Adrenal gland (tissue), 12 donors: ENCODE data around the gene RUNX1. TPM values are rescaled to one million over a fixed set of nuclear protein-coding genes. Genes with fewer than 3 reads are reported as not detected.

Experiments used
- DNase-seq, 7 donors: peaks; one replicate each; pipeline ENCODE4 v3.0.0-alpha.2; 2019 to 2020
- H3K27ac ChIP-seq, 5 donors: fragments of 200-600 bp; sonication (generic) in 4 of 5; 1 replicate in 3 of 5; 2 replicates in 2 of 5; pipeline versions ENCODE4 v1.5.1 to v1.8.0; 2016 to 2020; ENCODE audit warnings: mild to moderate bottlenecking in 1 of 5
- H3K27me3 ChIP-seq: fragments of 200-600 bp; 2 replicates; pipeline ENCODE4 v1.8.0; 2021
- H3K36me3 ChIP-seq, 2 donors: fragments of 200-600 bp; replicated peaks in 1 of 2; 1 replicate in 1 of 2; 2 replicates in 1 of 2; pipeline versions ENCODE4 v1.5.1 to v1.8.0; 2018 to 2022
- H3K4me1 ChIP-seq, 2 donors: fragments of 200-600 bp; replicated peaks in 1 of 2; 1 replicate in 1 of 2; 2 replicates in 1 of 2; pipeline versions ENCODE4 v1.5.1 to v1.8.0; 2018 to 2021
- H3K4me3 ChIP-seq, 4 donors: fragments of 200-600 bp; sonication (generic) in 3 of 4; one replicate each; pipeline ENCODE4 v1.5.1; 2016 to 2018
- H3K9me3 ChIP-seq, 3 donors: fragments of 200-600 bp; sonication (generic) in 1 of 3; replicated peaks in 1 of 3; 1 replicate in 2 of 3; 2 replicates in 1 of 3; pipeline versions ENCODE4 v1.5.1 to v1.8.0; 2016 to 2021
- POLR2A ChIP-seq, 2 donors: fragments of 450-650 bp; IDR thresholded peaks; one replicate each; pipeline ENCODE4 v1.6.1; 2017; ENCODE audit warnings: antibody characterized with exemption in 2 of 2, mild to moderate bottlenecking in 2 of 2, moderate library complexity in 1 of 2
- WGBS, 4 donors: extraction: QIAGEN DNeasy Blood & Tissue Kit in 2 of 4; methylation state at CpG; one replicate each; pipeline versions ENCODE4 v1.1.5 to v1.1.7; 2013 to 2017; 5-methylcytosine and 5-hydroxymethylcytosine counted together
- intact Hi-C, 2 donors: fragments of 100-400 bp; cut with DNase I; formaldehyde crosslinking; loops; one replicate each; pipeline versions ENCODE4 v1.14.1 to v1.15.0; 2022 to 2023
- polyA plus RNA-seq, 3 donors: library from polyadenylated mRNA; stranded (reverse); fragments of 200-250 nt in 2 of 3; fragments of 350-450 nt in 1 of 3; fragmentation: Illumina TruSeq in 1 of 3; extraction: RNeasy Lipid Tissue Mini Kit (QIAGEN cat#74804) in 1 of 3; gene quantifications; one replicate each; pipeline ENCODE4 v1.2.3, GENCODE V29; 2013 to 2014
- total RNA-seq, 9 donors: library from RNA; depleted of rRNA in 4 of 9; stranded (reverse); fragments of >200 nt in 4 of 9; fragments of 120-200 nt in 1 of 9; fragmentation: NEBNext Ultra II Directional in 1 of 9; extraction: Animal tissue kit (Norgen Biotek cat#: 25700) in 1 of 9; gene quantifications; one replicate each; pipeline versions ENCODE4 v1.1.0 to v1.2.4, GENCODE V29; 2013 to 2023
- TF ChIP-seq, protein P1 (sequence below), 6 experiments: fragments of 450-650 bp in 4 of 6; fragments of 200-600 bp in 2 of 6; sonication (generic) in 1 of 6; IDR thresholded peaks; 1 replicate in 5 of 6; 2 replicates in 1 of 6; pipeline versions ENCODE4 v1.5.1 to v1.8.0; 2016 to 2021; ENCODE audit warnings: antibody characterized with exemption in 6 of 6, mild to moderate bottlenecking in 2 of 6, moderate library complexity in 1 of 6
- donor health status: healthy with polysubstance abuse.
- donor health status: Bipolar disorder and iron deficiency.
- donor health status: DM: yes; HTN: yes; CAD: no.
- donor health status: DM: no; HTN: no; CAD: no.
- donor health status: DM: no; HTN: no; CAD: no.
- donor health status: DM: yes; HTN: yes; CAD: no.

Gene RUNX1
- total and polyA plus RNA-seq, 12 donors = 0.83 to 27.2 (median 8.2) TPM

DNA sequence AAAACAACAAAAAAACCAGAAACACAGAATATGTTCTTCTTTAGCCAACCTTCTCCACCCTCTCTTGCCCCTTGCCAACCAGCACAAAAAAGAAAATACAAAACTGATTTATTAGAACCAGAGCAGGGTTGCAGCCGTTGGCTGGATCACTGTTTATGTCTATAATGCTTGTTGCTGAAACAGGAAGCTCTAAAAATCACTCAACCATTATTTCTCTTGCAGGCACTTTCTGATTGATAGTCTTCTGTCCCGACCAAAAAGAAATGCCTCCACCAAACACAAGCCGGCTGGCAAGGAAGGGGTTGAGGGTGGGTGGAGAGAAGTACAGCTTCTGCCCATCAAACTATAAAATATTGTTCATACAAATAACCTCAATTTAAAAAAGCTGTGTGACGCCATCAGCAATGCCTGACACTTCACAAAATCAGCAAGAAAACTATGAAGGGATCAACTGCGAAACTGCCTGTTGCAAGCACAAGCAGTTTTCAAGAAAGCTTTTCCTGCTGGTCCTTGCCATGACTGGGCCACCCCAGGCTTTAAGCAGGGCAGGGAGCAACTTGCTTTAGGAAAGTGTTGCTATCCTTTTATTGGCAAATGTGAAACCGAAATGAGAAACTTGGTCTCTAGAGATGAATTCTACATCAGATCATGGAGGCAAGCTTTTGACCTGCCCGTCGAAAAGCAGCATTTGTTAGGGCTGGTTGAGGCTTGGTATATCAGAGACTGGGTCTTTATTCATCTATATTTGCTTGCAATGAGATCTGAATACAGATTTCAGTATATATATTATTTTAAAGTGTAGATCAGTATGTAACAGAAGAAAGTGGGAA, 174.2 kb downstream of the RUNX1 start:
- TF ChIP-seq POLR2A (IDR thresholded peaks at IDR 0.05) = no peak
- TF ChIP-seq, protein P1, sequence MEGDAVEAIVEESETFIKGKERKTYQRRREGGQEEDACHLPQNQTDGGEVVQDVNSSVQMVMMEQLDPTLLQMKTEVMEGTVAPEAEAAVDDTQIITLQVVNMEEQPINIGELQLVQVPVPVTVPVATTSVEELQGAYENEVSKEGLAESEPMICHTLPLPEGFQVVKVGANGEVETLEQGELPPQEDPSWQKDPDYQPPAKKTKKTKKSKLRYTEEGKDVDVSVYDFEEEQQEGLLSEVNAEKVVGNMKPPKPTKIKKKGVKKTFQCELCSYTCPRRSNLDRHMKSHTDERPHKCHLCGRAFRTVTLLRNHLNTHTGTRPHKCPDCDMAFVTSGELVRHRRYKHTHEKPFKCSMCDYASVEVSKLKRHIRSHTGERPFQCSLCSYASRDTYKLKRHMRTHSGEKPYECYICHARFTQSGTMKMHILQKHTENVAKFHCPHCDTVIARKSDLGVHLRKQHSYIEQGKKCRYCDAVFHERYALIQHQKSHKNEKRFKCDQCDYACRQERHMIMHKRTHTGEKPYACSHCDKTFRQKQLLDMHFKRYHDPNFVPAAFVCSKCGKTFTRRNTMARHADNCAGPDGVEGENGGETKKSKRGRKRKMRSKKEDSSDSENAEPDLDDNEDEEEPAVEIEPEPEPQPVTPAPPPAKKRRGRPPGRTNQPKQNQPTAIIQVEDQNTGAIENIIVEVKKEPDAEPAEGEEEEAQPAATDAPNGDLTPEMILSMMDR (IDR thresholded peaks at IDR 0.05) = no peak
- WGBS, 4 donors = 63 to 71% (median 66%) methylated on average over 8 of the region's 8 CpGs
- Histone ChIP-seq H3K27me3 (no peaks in the 10 kb centered on the region), H3K36me3 (peaks cover 0 to 6% of the 10 kb centered on the region in 2 donors), H3K4me3 (no peak overlapping the region), H3K27ac (no peak overlapping the region), H3K9me3 (no peaks in the 10 kb centered on the region), H3K4me1 (no peaks in the 10 kb centered on the region)
- intact Hi-C loops = no loop called here
- no peak for DNase-seq

DNA sequence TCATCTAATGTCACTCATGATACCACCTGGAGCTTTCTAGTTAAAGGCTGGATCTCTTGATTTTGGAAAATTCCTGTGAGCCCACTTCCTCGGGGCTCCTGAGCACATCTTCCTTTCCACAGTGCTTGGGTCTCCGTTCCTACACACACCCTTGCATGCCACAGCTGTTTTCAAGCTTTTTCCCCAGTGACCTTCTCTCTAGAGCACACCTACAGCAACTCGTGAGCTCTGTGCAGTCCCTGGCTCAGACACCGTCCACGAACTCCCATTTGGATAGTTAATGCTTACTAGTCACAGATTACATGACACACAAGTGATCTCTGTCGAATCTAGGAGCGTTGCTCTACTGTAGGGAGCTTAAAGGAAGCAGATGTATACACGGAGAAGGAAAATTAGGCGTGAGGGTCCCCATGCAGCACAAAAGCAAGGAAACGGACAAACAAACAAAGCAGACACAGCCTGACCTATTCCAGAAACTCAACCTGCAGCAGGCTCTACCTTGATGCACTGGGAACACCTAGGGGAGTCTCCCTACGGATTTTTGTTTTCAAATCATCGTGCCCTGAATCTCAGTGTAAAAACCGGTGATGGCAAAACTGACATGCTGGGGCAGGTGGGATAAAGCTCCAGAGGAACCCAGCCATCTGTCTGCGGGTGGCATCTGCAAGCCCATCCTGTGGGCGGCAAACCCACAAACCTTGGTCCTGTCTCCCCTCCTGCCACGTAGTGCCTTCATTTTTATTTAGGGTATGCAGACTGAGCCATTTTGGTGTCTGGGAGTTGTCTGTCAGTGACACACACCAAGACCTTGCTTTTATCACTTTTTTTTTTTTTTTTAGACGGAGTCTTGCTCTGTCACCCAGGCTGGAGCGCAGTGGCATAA, 177.8 kb downstream of the RUNX1 start:
- Histone ChIP-seq H3K27ac (no peak overlapping the region), H3K4me1 (peaks cover 0 to 2% of the 10 kb centered on the region in 2 donors), H3K27me3 (no peaks in the 10 kb centered on the region), H3K9me3 (no peaks in the 10 kb centered on the region), H3K4me3 (no peak overlapping the region), H3K36me3 (peaks cover 0 to 6% of the 10 kb centered on the region in 2 donors)
- DNase-seq = no peak
- WGBS, 4 donors = 74 to 80% (median 76%) methylated on average over 18 of the region's 18 CpGs
- TF ChIP-seq, protein P1 (IDR thresholded peaks at IDR 0.05) = no peak
- no peak for TF ChIP-seq POLR2A (IDR thresholded peaks at IDR 0.05)
- intact Hi-C loops = no loop called here

DNA sequence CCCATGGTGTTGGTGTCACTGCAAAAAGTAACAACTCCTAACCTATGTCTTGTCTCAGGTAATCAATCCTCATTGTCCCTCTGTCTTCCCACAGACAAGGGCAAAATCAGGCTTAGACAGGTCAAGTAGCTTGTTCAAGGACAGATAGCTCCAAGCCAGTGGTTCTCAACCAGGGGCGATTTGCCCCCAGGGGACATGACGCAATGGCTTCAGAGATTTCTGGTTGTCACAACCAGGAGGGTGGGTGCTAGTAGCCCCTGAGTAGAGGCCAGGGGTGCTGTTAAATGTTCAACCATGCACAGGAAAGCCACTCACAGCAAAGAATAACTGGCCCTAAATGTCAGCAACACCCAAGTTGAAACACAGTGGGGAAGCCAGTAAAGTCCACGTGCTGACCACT, 178.9 kb downstream of the RUNX1 start:
- Histone ChIP-seq H3K27me3 (no peaks in the 10 kb centered on the region), H3K4me3 (no peak overlapping the region), H3K9me3 (no peaks in the 10 kb centered on the region), H3K36me3 (peaks cover 0 to 6% of the 10 kb centered on the region in 2 donors), H3K4me1 (peaks cover 0 to 7% of the 10 kb centered on the region in 2 donors), H3K27ac (no peak overlapping the region)
- intact Hi-C loops = no loop called here
- DNase-seq = no peak
- WGBS, 4 donors = 77 to 89% (median 83%) methylated on average over 2 to 3 of the region's 3 CpGs
- TF ChIP-seq POLR2A (IDR thresholded peaks at IDR 0.05) = no peak
- TF ChIP-seq, protein P1 (IDR thresholded peaks at IDR 0.05) = no peak

DNA sequence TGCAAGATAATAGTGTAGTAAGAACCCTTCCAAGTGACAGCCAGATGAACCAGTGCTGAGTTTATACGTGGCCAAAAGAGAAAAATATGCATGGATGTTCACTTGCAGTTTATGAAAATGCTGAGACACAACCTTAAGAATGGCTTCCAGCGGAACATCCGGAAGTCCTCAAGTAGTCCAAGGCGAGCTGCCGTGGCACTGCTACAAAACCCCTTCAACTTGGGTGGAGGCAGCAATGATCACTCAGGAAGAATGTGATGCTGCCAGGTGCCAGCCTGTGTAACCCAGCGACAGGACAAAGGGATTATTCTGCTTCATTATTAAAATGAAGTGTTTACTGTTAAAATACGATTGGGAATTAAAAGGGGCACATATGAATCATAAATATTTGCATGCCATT, 179.6 kb downstream of the RUNX1 start:
- Histone ChIP-seq H3K27ac (no peak overlapping the region), H3K4me3 (no peak overlapping the region), H3K9me3 (no peaks in the 10 kb centered on the region), H3K36me3 (peaks cover 0 to 6% of the 10 kb centered on the region in 2 donors), H3K4me1 (peaks cover 0 to 7% of the 10 kb centered on the region in 2 donors), H3K27me3 (no peaks in the 10 kb centered on the region)
- intact Hi-C loops = no loop called here
- TF ChIP-seq, protein P1 (IDR thresholded peaks at IDR 0.05) = no peak
- 81 to 88% (median 83%) methylated on average over 7 of the region's 7 CpGs for WGBS, 4 donors
- no peak for DNase-seq
